Activated CD8-positive, alpha-beta memory T cell treated with anti-CD3 and anti-CD28 coated beads for 36 hours (primary cell): ENCODE data around the gene MTF2. TPM values are rescaled to one million over a fixed set of nuclear protein-coding genes. Genes with fewer than 3 reads are reported as not detected.
"Not testable (repeated sequence)": the region's sequence is repeated elsewhere in the genome, so short reads cannot be mapped to it uniquely, and the experiment has no call there.

Source experiments
- CTCF ChIA-PET: fragments of 350-600 bp; sonication (Branson Sonifier 250); formaldehyde crosslinking; loops from one replicate; lab custom pipeline; 2021; ENCODE audit warnings: antibody characterized with exemption; lab: Charles Lee
- POLR2A ChIA-PET: fragments of 350-600 bp; sonication (Branson Sonifier 250); formaldehyde crosslinking; loops from one replicate; lab custom pipeline; 2021; ENCODE audit warnings: antibody characterized with exemption; lab: Charles Lee
- total RNA-seq, 2 experiments: library from RNA; stranded (reverse); gene quantifications; one replicate each; pipeline ENCODE4 v1.2.3, GENCODE V29; 2021

MTF2 gene
- total RNA-seq, 2 experiments from 2014 or later = 49.9 to 51.7 TPM

DNA sequence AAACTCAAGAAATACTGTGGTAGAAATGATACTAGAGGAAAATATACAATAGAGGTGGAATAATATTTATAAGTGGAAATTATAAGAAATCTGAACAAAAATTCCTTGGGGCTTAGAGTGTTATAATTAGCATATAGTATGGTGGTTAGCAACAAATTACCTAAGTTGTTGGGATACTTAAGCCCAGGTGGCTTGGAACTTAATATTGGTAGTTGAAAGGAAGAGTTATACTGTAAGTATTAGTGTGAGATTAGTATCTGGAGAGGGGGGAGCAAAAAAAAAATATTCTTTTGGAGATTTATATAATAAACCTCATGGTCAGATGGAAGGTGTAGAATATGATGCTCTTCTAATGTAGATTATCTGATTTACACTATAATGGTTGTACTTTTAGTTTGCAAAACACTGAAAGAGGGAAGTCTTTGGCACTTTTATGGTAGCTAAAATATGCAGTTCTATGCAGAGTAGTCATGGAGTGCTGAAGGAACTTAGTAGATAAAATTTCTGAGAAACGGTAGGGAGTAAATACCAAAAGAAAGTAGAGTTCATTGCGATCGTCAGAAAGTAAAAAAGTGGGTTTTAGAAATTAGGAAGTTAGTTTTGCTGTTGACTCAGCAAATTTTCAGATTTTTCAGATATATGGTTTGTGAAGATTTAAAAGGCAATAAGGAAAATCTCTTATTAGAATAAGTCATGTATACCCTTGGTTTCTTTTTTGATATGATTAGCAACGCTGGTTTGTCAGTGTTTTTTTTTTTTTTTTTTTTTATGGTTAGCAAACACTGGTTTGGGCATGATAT, 45.7 kb downstream of the MTF2 start:
- POLR2A ChIA-PET = no interaction called here
- CTCF ChIA-PET = no interaction called here

DNA sequence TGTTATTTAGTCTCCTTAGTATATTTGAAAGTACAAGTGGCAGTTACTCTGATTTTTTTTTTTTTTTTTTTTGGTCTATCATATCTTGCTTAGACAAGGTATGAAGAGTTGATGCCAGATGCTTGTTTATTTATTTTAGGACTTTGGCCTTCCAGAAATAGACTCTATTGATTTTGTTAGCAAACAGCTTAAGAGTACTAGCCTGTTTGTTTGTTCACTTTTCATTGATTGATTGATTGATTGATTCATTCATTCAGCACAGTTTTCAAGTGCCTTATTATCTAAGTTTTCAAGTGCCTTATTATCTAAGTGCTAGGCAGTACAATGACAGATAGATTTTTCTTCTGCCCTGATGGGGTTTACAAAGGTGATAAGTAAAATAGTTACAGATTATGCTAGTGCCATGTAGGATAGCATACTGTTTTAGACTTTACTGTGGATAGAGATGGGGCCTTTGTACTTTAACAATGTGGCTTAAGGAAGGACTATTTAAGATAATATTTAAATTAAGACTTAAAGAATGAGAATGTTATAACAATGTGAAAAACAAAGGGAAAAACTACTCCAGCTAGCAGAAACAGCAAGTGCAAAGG, 50.5 kb downstream of the MTF2 start:
- CTCF ChIA-PET = no interaction called here
- POLR2A ChIA-PET = no interaction called here

DNA sequence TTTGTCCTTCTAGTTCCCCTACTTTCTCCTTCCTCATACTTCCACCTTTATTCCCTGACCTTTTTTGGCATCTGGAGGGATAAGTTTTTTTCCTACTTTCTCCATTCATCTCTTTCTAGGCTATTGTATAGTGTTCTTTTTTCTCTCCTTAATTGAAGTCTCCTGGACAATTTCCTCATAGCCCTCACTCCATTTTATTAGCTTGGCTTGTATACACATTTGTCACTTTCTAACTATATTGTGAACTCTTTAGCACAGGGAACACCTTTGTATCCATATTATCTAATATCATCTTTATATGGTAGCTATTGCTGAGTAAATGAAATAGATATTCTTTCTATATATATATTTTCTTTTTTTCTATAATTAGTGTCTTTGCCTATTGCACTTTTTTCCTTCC, 53.6 kb downstream of the MTF2 start:
- ChIA-PET POLR2A (no interaction called here), CTCF (interaction anchor here (1.6 kb wide), 1 partner anchor 32 kb away, joined by 4 read pairs; no protein-coding TSS in a partner anchor)

DNA sequence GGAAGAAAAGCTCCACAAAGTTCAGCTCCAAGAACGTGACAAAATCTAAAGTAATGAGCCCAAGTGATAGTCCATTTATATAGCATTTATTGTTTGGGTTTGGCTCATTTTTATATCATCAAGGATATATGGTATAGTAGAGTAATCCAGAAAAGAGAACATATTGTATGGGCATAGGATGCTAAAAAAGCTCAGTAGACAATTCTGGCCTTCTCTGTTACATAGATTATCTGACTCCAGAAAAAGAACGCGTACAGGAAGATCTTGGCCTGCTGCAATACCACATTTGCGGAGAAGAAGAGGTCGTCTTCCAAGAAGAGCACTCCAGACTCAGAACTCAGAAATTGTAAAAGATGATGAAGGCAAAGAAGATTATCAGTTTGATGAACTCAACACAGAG, 57.4 kb downstream of the MTF2 start:
- CTCF ChIA-PET = no interaction called here
- POLR2A ChIA-PET = no interaction called here

DNA sequence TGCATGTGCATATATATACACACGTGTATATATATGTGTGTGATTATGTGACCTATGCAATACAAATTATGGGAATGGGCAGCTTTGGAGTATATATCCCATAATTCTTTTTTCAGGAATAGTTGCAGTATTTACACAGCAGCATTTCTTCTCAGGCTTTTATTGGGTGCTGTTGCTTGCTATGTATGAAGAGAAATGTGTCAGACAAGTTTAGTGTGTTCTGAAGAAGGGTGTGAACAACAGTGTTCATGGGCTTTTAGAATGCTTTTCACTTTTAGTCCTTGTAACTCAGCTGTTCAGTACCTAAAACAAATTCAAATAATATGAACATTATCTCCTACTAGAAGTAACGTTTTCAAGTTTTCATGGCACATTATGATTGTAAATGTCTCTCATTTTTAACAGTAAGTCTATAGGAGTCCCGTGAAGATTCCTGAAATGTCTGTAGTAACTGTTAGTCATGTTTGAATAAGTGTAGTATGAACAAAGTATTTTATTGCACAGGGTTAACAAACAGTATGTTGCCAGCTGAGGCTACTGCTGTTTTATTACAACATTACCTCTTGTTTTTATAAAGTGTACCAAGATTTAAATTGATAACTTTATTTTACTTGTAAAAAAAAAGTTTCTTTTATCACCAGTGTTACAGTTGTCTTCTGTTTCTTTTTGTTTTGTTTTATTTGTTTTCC, 58.7 kb downstream of the MTF2 start:
- POLR2A ChIA-PET = no interaction called here

DNA sequence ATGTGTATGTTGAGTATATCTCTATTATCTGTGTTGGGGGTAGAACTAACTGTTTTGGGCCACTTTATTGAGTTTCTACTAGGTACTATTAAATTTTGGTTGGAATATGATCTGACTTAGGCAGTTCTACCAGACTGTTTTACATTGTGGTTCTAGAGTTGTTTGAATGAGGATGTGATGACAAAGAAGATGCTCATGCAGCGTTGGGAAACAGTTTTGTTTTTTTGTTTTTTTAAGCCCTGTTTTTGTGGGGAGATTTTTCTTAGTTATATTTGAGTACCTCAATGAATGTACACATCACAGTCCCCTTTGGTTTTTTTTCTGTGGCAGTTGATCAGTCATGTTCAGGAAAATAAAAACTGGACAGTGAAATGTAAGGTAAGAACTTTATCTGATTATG, 61.0 kb downstream of the MTF2 start:
- ChIA-PET POLR2A (no interaction called here), CTCF (interaction anchor here (0.8 kb wide), 1 partner anchor 263 kb away, joined by 3 read pairs; no protein-coding TSS in a partner anchor)

More for the DNA sequence above, 58.7 kb downstream of the MTF2 start:
- CTCF ChIA-PET = no interaction called here

DNA sequence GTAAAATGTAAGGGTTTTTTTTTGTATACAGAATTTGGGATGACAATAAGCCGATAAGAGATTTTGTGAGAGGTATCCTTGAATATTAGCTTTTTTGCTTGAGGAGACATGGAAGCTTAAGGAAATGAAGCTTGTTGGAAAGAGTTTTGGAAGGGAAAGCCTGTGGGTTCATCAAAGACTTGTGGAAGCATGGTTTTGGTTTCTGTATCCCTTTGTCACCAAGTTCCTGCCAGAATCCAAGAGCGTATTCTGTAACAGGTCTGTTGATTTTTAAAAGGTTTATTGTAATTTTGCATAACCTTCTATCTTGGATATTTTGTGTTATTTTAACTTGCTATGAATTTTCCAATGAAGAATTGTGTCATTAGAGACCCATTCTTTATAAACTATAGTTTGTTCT, 63.1 kb downstream of the MTF2 start:
- POLR2A ChIA-PET = no interaction called here
- CTCF ChIA-PET = no interaction called here

DNA sequence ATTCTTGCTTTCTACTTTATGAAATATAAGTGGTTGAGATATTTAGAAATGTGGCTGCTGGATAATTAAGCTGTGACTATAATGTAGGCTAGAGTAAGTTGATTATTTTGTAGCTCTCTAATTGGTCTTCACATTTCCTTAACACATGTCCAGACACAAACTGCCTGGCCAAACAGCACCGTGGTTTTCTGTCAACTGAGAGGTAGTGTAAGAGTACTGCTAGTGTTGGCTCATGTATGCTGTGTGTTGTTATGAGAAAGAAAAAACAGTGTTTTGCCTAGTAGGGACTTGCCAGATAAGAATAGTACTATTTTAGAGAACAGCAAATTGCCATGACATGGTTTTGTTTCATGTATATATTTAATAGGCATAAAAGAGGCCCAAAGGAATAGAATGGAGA, 64.1 kb downstream of the MTF2 start:
- CTCF ChIA-PET = no interaction called here
- POLR2A ChIA-PET = no interaction called here

DNA sequence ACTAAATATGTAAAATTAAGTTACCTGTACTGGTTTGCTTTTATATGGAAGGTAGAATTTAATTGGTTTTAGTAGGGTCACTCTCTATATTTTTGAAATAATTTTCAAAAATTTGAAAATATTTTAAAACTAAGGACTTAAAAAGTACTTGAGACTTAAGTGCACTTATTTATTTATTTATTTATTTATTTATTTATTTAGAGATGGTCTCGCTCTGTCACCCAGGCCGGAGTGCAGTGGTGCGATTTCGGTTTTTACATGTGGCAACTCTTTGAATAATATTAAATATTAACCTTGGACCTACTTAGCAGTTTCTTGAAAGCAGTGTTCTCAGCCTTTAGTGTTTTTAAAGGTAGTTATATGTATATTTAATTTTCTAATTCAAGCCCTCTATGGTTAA, 64.7 kb downstream of the MTF2 start:
- CTCF ChIA-PET = no interaction called here
- POLR2A ChIA-PET = interaction anchor here (0.6 kb wide), 1 partner anchor 395 kb away, joined by 5 read pairs; no protein-coding TSS in a partner anchor

DNA sequence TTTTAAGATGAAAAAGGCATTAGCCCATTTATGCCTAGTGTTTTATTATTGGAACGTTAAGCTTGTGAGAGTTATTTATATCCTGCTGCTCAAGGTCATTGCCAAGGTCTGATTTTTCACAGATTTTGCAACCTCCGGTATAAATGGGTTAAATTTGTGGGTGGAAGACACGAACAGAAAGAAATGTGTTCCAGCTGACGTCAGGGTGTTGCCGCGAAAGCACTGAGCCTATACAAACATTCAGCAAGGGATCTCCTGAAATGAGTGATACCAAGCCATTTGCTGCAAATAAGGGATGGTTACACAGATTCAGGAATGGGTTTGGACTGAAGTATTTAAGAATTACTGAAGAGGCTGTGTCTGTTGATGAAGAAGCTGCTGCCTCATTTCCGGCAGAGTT, 68.9 kb downstream of the MTF2 start:
- ChIA-PET CTCF (no interaction called here), POLR2A (no interaction called here)

DNA sequence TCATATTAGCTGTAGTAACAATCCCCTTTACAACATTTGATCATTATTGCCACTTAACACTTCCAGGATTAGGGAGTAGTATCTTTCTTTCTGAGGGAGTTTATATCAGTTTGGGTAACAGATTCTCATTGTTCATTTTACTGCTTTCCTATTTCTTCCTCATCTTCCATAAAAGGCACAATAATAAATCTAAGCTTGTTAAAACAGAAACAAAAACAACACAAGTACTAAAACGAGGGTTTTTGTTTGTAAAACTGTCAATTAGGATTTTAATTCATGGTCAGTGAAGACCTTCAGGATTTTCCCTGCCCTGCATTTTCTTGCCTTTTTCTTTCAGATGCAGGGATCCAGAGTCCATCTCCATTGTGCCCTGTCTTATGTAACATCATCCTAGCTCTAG, 71.6 kb downstream of the MTF2 start:
- ChIA-PET POLR2A (no interaction called here), CTCF (no interaction called here)

DNA sequence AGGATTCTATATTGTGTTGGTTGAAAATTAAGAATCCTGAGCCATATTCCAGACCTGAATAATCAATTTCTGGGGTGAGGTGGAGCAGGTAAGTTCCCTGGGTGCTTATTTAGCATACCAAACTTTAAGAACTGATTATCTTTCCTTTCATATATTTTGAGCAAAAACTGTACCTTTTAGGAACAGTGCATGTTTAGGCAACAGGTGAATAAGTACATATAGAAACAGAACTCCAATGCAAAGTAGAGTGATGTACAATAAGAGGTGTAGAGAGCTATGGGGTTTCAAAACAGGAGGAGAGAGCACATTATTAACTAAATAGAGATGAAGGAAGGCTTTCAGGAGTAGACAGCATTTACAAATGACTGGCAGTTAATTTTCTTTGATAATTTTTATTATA, 72.4 kb downstream of the MTF2 start:
- POLR2A ChIA-PET = no interaction called here
- CTCF ChIA-PET = no interaction called here

DNA sequence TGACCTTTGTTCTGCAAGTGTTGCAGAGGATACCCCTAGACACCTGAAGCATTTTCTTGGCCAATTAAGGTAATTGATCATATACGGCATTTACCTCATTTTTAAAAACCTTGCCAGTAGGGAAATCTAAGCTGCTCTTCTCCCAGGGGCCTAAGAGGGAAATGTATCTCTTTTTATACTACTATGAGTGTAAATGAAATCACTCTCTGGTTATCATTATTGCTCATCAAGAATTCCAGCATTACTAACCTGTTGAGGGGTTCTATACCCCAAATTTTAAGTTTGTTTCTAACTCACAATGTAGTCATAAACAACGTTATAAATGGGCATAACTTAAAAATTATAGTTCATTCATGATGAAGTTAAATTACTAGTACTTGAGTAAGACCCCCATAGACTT, 73.8 kb downstream of the MTF2 start:
- ChIA-PET CTCF (no interaction called here), POLR2A (no interaction called here)

DNA sequence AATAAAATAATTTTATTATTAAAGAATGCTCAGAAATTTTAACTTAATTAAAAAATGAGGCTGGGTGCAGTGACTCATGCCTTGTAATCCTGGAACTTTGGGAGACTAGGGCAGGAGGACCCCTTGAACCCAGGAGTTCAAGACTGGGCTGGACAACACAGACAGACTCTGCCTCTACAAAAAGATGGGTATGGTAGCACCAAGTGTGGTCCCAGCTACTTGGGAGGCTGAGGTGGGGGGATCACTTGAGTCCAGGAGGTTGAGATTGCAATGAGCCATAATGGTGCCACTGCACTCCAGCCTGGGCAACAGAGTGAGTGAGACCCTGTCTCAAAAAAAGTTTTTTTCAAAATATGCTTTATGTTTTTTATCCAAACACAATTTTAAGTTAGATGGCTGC, 75.8 kb downstream of the MTF2 start:
- ChIA-PET POLR2A (no interaction called here), CTCF (interaction anchor here (1.0 kb wide), 1 partner anchor 16 kb away, joined by 3 read pairs; no protein-coding TSS in a partner anchor)

DNA sequence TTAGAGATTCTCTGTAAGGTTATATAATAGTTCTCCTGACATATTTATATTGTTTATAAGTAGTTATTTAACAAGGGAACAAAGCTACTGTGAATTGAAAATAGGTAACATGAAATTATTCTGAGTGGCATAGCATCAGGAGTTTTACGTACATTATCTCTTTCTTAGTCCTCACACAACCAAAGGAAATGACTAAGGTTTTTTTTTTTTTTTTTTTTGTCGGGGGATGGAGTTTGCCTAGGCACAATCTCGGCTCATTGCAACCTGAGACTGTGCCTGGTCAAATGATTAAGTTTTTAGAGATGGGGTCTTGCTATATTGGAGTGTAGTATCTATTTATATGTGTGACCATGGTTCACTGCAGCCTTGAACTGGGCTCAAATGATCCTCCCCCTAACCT, 76.3 kb downstream of the MTF2 start:
- POLR2A ChIA-PET = no interaction called here
- CTCF ChIA-PET = interaction anchor here (1.0 kb wide), 1 partner anchor 16 kb away, joined by 3 read pairs; no protein-coding TSS in a partner anchor

DNA sequence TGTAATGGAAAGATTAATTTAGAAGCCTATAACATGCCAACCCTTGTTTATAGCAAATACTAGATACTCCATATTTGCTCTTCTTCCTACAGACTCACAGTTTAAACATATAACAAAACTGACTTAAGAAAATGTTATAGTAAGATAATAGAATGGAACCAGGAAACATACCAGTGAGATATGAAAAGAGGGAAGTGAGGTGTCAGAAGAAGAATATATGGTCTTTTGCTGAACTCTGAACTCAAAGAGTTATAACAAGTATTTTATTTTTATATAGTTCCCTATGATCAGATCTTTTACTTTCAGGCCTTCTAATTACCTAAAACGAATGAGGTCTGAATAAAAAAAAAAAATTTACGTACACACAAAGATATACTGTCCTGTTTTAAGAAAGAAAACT, 80.3 kb downstream of the MTF2 start:
- ChIA-PET POLR2A (no interaction called here), CTCF (no interaction called here)

DNA sequence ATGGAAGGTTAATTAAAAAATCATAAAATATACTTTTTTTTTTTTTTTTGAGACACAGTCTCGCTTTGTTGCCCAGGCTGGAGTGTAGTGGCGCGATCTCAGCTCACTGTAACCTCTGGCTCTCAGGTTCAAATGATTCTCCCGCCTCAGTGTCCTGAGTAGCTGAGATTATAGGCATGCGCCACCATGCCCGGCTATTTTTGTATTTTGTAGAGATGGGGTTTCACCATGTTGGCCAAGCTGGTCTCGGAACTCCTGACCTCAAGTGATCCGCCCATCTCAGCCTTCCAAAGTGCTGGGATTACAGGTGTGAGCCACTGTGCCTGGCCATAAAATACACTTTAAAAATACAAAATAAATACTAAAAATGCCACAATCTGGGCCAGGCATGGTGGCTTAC, 84.2 kb downstream of the MTF2 start:
- POLR2A ChIA-PET, CTCF ChIA-PET: not testable (repeated sequence)

DNA sequence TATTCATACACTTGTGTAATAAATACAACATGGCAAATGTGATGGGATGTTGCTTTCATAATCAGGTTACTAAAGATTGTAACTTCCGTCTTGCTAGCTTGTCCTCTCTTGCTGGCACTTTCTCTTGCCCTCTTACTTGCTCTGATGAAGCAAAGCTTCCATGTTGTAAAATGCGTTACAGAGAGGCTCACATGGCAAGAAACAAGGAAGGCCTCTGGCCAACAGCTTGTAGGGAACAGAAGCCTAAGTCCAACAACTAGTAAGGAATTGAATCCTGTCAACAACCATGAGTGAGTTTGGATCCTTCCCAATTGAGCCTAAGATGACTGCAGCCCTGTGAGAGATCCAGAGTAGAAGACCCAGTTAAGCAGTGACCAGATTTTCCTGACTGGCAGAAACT, 85.7 kb downstream of the MTF2 start:
- POLR2A ChIA-PET = no interaction called here
- CTCF ChIA-PET = interaction anchor here (1.9 kb wide), 1 partner anchor 33 kb away, joined by 4 read pairs; no protein-coding TSS in a partner anchor

DNA sequence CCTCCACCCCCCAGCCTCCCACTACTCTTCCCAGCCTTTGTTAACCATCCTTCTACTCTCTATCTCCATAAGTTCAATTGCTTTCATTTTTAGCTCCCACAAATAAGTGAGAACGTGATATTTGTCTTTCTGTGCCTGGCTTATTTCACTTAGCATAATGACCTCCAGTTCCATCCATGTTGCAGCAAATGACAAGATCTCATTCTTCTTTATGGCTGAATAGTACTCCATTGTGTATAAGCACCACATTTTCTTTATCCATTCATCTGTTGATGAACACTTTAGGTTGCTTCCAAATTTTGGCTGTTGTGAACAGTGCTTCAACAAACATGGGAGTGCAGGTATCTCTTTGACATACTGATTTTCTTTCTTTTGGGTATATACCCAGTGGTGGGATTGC, 86.8 kb downstream of the MTF2 start:
- POLR2A ChIA-PET = not testable (repeated sequence)
- CTCF ChIA-PET = interaction anchor here (0.9 kb wide), 1 partner anchor 172 kb away, joined by 3 read pairs; no protein-coding TSS in a partner anchor

DNA sequence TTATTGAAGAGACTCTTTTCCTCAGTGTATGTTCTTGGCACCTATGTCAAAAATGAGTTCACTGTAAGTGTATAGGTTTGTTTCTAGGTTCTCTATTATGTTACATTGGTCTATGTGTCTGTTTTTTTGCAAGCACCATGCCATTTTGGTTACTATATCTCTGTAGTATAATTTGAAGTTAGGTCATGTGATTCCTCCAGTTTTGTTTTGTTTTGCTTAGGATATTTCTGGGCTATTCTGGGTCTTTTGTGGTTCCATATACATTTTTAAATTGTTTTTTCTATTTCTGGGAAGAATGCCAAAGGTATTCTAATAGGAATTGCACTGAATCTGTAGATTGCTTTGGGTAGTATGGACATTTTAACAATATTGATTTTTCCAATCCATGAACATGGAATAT, 87.9 kb downstream of the MTF2 start:
- ChIA-PET CTCF (no interaction called here), POLR2A (no interaction called here)
